Daoy (cell line): ENCODE measurements around the gene KLK14. TPM values are rescaled to one million over a fixed set of nuclear protein-coding genes. Genes with fewer than 3 reads are reported as not detected.

Source experiments
- DNase-seq: peaks from one replicate; pipeline ENCODE4 v3.0.0-alpha.2; 2015; ENCODE audit warnings: low read depth
- total RNA-seq: library from RNA; depleted of rRNA; stranded (reverse); fragments of >200 nt; shearing (Covaris generic); gene quantifications from 2 replicates; pipeline ENCODE4 v1.2.3, GENCODE V29; 2014; rRNA removed

Gene KLK14
- not detected in 2 replicates for total RNA-seq

DNA sequence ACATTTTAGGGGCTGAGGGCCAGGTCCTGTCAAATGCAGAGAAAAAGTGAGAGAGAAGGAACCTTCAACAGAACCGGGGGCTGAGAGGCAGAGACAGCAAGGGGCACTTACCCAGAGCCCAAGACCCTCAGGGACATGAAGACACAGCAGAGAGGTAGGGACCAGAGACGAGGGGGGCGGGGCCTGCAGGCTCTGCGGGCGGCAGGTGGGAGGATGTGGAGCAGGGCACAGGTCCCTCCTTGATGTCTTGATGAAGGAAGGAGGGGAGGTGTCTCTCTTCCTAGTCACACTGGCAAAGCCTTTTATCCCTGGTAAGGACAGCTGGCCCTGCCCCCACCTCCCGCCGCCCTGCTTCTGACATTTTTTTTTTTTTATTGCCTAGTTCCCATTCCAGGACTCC lies at the start of gene KLK14:
KLK14 (minus strand) TSS at position 277 of the 400 bp plus-strand sequence; CDS start at position 4, 273 bp downstream.
- DNase-seq: no peak

GRCh38 chr19:51131780-51132680 lies 49.3 kb upstream of the KLK14 start:
- DNase-seq: peak; percentile 62

- DNase-seq: no peak
Measured at GRCh38 chr19:51129716-51130115, 47.0 kb upstream of the KLK14 start.

DNA sequence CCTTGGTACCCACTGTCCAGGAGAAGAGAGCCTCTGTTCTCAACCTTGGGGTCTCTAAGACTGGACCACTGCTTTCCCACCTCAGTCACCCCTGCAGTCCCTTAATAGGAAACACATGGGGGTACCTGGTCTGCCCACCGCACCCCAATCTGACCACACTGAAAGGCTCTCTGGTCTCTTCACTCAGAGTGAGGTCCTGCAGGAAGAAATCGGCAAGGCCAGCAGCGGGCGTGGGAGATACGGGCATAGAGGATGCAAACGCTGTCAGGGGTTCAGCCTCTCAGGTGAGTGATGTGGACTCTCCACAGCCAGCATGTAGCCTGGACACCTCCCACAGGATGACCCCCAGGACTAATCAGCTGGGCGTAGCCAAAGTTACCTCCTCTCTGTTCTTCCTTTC lies 45.5 kb upstream of the KLK14 start:
- no peak for DNase-seq

DNA sequence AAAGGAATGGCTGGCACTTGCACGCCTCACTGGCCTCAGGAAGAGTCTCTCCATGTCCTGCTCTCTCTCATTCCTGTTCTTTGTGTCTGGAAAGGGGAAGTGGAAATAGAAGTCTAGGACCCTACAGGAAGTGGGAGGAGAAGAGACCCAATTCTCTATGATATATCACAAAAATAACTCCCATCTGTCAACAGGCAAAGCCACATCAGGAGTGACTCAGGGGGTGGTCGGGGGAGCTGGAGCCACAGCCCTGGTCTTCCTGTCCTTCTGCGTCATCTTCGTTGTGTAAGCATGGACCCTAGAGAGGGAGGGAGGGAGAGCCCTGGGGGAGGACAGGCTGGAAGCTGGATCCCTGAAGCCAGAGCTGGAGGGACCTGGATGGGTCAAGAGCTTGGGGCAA lies 45.1 kb upstream of the KLK14 start:
- DNase-seq: peak; percentile 84

DNA sequence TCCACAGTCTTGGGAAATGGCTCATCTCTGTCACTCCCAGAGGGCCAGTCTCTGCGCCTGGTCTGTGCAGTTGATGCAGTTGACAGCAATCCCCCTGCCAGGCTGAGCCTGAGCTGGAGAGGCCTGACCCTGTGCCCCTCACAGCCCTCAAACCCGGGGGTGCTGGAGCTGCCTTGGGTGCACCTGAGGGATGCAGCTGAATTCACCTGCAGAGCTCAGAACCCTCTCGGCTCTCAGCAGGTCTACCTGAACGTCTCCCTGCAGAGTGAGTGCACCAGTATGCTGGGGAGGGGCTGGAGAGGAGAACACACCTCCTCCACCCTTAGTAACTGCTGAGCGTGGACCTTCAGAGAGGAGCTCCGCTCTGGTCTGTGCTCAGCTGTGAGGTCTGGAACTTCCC lies 44.3 kb upstream of the KLK14 start:
- DNase-seq: no peak

DNA sequence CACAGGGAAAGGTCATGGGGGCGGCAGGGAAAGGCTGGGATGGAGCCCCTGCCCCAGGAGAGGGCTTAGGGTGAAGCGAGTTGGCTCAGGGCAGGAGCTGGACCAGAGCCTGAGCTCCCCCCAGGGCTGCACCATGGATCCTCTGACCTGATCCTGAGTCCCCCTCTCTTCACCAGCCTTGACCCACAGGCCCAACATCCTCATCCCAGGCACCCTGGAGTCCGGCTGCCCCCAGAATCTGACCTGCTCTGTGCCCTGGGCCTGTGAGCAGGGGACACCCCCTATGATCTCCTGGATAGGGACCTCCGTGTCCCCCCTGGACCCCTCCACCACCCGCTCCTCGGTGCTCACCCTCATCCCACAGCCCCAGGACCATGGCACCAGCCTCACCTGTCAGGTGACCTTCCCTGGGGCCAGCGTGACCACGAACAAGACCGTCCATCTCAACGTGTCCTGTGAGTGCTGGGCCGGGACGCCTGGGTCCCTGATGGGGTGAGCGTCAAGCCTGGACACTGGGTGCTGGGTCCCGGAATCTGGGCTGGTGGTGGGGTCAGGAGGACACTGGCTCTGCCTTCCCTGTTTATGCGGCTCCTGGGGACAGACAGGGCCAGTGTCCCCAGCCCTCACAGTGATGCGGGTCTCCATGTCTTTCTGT lies 42.9 kb upstream of the KLK14 start:
- DNase-seq: no peak

GRCh38 chr19:51124729-51125128 lies 42.0 kb upstream of the KLK14 start, which contains the start of gene SIGLEC9:
SIGLEC9 (plus strand) TSS chr19:51124906; CDS start chr19:51124975, 69 bp downstream.
- DNase-seq: no peak

DNA sequence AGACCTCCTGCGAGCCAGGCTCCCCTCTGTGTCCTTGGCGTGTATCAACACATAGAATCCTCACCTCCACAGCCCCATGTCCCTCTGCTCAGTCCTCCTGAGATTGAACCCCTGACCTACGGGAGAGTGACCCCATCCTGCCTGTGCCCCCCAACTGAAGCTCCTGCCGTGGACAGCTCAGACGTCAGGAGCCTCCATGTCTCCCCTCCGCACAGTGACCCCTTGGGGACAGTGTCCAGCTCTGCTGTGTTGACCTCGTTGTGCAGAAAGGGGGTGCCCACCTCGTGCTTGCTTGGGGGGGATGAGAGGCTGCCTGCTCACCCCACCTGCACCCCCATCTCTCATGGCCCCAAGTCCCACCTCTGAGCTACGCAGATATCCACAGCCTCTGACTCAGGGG lies 41.5 kb upstream of the KLK14 start:
- DNase-seq: no peak

DNA sequence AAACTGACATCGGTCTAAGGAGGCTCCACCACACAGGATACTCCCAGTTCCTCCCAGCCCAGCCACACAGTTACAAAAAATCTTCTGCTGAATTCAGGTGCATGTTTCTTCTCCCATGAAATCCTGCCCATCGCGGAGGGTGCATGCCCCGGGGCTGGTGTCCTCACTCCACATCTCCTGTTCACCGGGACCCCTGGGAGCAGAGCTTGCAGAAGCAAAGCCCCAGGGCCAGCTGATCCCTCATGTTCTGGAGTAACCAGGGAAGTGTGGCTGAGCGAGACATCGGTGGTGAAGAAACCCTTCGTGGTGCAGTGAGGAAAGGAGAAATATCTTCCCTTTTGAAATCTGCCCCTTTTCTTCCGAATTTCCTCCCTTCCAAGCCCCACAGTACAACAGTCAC lies 41.1 kb upstream of the KLK14 start:
- DNase-seq: no peak

DNA sequence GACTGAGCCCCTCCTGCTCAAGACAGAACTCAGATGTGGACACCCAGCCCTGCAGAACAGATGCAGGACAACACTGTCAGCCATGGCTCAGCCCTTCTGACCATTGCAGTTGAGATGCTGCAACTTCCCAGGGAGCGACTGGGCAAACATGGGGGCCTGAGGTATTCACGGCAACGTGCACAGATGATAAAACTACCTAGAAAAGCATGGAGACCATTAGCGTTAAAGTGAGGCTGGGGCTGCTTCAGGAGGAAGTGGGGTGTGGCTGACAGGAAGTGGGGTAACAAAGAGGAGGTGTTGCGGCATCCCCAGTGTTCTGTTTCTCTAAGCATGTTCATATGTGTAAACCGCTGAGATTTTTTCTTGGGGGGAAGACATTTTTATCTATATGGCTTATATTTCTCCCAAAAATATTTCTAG lies 40.7 kb upstream of the KLK14 start:
- no peak for DNase-seq

GRCh38 chr19:51122112-51122981 lies 39.7 kb upstream of the KLK14 start:
- DNase-seq: peak; percentile 67

DNA sequence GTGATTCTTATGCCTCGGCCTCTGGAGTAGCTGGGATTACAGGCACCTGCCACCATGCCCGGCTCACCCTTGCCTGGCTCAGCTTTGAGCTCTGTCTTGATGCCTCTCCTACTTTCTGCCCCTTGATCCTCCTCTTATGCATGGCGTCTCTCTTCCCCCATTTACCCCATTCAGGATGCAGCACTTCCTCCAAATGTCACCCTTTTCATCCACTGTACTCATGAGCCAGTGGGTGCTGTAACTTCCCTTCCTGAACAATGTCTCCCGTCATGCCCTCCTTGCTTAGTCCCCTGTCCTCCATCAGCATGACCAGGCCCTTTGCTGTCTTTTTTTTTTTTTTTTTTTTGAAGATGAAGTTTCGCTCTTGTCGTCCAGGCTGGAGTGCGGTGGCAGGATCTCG lies 38.6 kb upstream of the KLK14 start:
- DNase-seq: no peak

- DNase-seq: no peak
Measured at GRCh38 chr19:51120160-51120559, 37.5 kb upstream of the KLK14 start.

GRCh38 chr19:51119611-51120010 lies 36.9 kb upstream of the KLK14 start:
- DNase-seq: no peak

DNA sequence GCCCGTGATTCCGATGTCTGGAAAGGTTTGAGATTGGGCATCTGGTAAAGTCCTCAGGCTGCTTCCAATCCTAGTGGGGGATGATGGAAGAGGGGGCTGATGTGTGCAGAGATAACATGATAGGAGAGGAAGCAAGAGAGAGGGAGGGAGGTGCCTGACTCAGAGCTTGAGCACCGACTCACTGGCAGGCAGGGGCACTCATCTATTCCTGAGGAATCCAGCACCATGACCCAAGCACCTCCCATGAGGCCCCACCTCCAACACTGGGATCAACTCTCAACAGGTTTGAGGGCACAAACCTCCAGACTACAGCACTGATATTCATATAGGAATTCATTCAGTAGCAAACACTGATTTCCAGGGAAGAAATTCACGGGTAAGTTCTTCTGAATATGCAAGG lies 36.4 kb upstream of the KLK14 start:
- peak; percentile 55 for DNase-seq

- no peak for DNase-seq
Measured at GRCh38 chr19:51116736-51117286, 34.1 kb upstream of the KLK14 start.

DNA sequence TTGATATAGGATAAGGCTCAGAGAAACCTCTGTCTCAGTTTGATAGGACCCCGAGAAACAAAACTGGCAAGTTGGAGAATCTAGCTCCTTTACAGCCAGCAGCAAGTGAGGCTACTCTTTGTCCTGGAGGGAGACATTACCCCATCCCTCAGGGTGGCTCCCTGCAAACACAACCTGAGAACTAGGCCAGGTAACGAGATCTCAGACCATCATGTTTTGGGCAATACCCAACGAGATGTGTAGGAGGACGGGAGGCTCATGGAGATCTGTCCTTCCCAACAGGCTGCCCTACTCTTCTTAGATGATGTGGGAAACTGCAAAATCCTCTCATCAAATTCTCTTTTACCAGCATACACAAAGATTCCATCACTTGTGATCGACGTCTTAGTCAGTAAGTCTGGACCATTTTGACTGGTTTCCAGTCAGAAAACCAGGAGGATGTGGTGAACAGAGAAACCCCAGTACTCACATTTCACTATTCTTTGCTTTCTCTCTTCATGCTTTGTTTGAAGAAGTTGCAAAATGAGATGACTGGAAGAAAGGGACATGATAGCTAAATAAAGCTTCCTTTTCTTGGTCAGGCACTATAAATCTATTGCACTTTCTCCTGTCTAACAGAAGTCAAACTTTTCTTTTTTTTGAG lies 31.5 kb upstream of the KLK14 start:
- DNase-seq: no peak

DNA sequence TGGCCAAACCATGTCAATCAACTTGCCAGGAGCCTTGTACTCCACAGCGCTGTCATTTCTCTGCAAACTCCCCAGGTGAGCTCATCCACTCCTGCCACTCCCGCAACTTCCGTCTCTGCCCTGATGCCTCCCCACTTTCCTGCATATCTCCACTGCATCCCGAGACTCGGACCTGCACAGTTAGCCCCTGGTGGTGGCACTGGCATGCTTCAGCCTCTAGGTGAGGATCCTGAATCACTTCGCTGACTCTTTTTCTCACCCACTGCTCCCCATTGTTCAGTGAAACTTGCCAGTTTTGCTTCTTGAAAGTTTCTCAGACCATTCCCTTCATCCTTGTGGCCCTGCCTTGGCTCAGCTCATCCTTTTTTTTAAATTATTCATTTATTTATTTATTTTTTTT lies 28.9 kb upstream of the KLK14 start:
- DNase-seq: peak; percentile 46

DNA sequence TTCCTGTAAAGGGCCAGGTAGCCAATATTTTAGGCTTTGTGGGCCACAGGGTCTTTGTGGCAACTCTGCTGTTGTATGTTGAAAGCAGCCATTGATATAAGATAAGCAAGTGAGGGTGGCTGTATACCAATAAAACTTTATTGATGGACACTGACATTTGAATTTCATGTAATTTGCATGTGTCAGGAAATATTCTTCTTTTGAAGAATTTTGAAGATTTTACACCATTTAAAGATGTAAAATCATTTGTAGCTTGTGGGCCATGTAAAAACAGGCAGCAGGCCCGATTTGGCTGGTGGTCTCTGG lies 27.9 kb upstream of the KLK14 start:
- DNase-seq: no peak

GRCh38 chr19:51108805-51109146 lies 26.1 kb upstream of the KLK14 start:
- no peak for DNase-seq
